Right renal pelvis (tissue), 4 donors: ENCODE results near the gene GHRH. TPM values are rescaled to one million over a fixed set of nuclear protein-coding genes. Genes with fewer than 3 reads are reported as not detected.
A peak's percentile ranks its signal among the peaks of the same experiment; 100 is the strongest.

Experiments
- DNase-seq, 4 donors: peaks; one replicate each; pipeline ENCODE4 v3.0.0-alpha.2; 2013; ENCODE audit warnings: low read depth in 4 of 4, low spot score in 3 of 4, missing footprints in 1 of 4
- polyA plus RNA-seq, 4 donors: library from polyadenylated mRNA; unstranded; fragments of 120-200 nt; gene quantifications; one replicate each; pipeline ENCODE4 v1.2.1, GENCODE V29; 2013; ENCODE audit not compliant: insufficient read length in 4 of 4

Gene GHRH
- polyA plus RNA-seq, 4 donors: not detected

- DNase-seq: no peak
Observed at GRCh38 chr20:37243076-37243936, 18.3 kb downstream of the GHRH start.

GRCh38 chr20:37242503-37242902, 19.1 kb downstream of the GHRH start:
- no peak for DNase-seq

- DNase-seq: no peak
Observed at GRCh38 chr20:37240337-37241067, 21.1 kb downstream of the GHRH start.

- DNase-seq: no peak
Observed at GRCh38 chr20:37238935-37239451, 22.6 kb downstream of the GHRH start.

GRCh38 chr20:37238426-37238825, 23.2 kb downstream of the GHRH start:
- DNase-seq: no peak

GRCh38 chr20:37237656-37238055, 24.0 kb downstream of the GHRH start:
- DNase-seq: no peak

- no peak for DNase-seq
Observed at GRCh38 chr20:37236462-37236861, 25.2 kb downstream of the GHRH start.

- no peak for DNase-seq
Observed at GRCh38 chr20:37235065-37235464, 26.5 kb downstream of the GHRH start.

GRCh38 chr20:37234254-37234581, 27.4 kb downstream of the GHRH start:
- no peak for DNase-seq

- no peak for DNase-seq
Observed at GRCh38 chr20:37233548-37234253, 27.9 kb downstream of the GHRH start.

- DNase-seq: peak; percentile 12 to 25 (median 20)
Observed at GRCh38 chr20:37231947-37232630, 29.5 kb downstream of the GHRH start.

- no peak for DNase-seq
Observed at GRCh38 chr20:37230200-37230599, 31.4 kb downstream of the GHRH start.

GRCh38 chr20:37229357-37229756, 32.3 kb downstream of the GHRH start:
- no peak for DNase-seq

- DNase-seq: no peak
Observed at GRCh38 chr20:37228656-37229055, 33.0 kb downstream of the GHRH start.

- DNase-seq: peak in 3 of 4 donors; percentile 25 to 37 (median 28)
Observed at GRCh38 chr20:37228082-37228481, 33.5 kb downstream of the GHRH start.

- no peak for DNase-seq
Observed at GRCh38 chr20:37226889-37227288, 34.7 kb downstream of the GHRH start.

GRCh38 chr20:37225146-37225545, 36.5 kb downstream of the GHRH start:
- DNase-seq: no peak

- DNase-seq: no peak
Observed at GRCh38 chr20:37223053-37223452, 38.6 kb downstream of the GHRH start.

- no peak for DNase-seq
Observed at GRCh38 chr20:37222086-37222485, 39.5 kb downstream of the GHRH start.

- no peak for DNase-seq
Observed at GRCh38 chr20:37220731-37221130, 40.9 kb downstream of the GHRH start.
